Measurements from ENCODE around the gene HPCA.
"Not testable (repeated sequence)": the region's sequence is repeated elsewhere in the genome, so short reads cannot be mapped to it uniquely, and the experiment has no call there.

HPCA gene

DNA sequence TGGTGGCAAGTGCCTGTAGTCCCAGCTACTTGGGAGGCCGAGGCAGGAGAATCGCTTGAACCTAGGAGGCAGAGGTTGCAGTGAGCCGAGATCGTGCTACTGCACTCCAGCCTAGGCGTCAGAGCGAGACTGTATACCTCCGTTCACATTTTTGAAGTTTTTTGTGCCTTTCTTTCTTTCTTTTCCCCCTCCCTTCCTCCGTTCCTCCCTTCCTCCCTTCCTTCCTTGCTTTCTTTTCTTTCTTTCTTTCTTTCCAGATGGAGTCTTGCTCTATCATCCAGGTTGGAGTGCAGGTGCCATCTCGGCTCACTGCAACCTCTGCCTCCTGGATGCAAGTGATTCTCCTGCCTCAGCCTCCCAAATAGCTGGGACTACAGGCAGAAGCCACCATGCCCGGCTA is 19.3 kb downstream of the HPCA start:
- not testable (repeated sequence) for H3K4ac ChIP-seq (ENCODE audit: low read depth, low read length); H3K4me3 ChIP-seq (ENCODE audit: low read length); H3K18ac ChIP-seq (ENCODE audit: low read length); H4K5ac ChIP-seq (ENCODE audit: low read length); H3K79me1 ChIP-seq (ENCODE audit: low read length); H3K4me2 ChIP-seq (ENCODE audit: low read length); H3K56ac ChIP-seq (ENCODE audit: low read length); H3K4me1 ChIP-seq (ENCODE audit: control insufficient read depth, low read depth, low read length); H3K23ac ChIP-seq (ENCODE audit: low read length); H2AK5ac ChIP-seq (ENCODE audit: low read length); H2BK120ac ChIP-seq (ENCODE audit: low read depth, low read length); H3K9ac ChIP-seq (ENCODE audit: low read length); H3K27ac ChIP-seq (ENCODE audit: low read depth, low read length); H2BK5ac ChIP-seq (ENCODE audit: low read length); H3K79me2 ChIP-seq (ENCODE audit: control insufficient read depth, insufficient read depth, low read length); H4K8ac ChIP-seq (ENCODE audit: low read depth, low read length); H3K36me3 ChIP-seq (ENCODE audit: control insufficient read depth, insufficient read depth, low read length); H3K27me3 ChIP-seq (ENCODE audit: insufficient read depth, low read length, poor library complexity); DNase-seq; H2BK15ac ChIP-seq (replicated peaks; ENCODE audit: low read depth)
- no CpG with 5 or more reads among the region's 10 CpGs for WGBS (ENCODE audit: extremely low coverage, insufficient coverage, low lambda C conversion rate)

DNA sequence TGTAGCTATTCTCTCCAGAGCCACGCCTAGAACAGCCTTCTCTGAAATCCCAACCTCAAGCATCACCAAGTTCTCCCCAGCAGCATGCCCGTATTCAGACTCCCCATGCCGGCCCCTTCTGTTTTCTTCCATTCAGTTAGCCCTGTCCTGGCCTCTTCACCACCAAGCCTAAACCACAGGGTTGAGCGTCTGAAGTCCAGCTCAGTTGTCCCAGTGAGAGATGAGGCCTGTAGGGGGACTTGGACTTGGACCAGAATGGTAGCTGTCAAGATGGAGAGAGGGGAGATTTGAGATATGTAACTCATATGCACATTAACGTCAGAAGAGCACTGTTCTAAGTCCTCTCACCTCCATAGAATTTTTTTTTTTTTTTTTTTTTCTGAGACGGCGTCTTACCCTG is 20.4 kb downstream of the HPCA start:
- Histone ChIP-seq H3K4ac (ENCODE audit: low read depth, low read length) (no peak overlapping the region), H3K36me3 (ENCODE audit: control insufficient read depth, insufficient read depth, low read length) (no peaks in the 10 kb centered on the region), H3K4me3 (ENCODE audit: low read length) (no peak overlapping the region), H3K79me2 (ENCODE audit: control insufficient read depth, insufficient read depth, low read length) (no peaks in the 10 kb centered on the region), H2AK5ac (ENCODE audit: low read length) (no peak overlapping the region), H3K27me3 (ENCODE audit: insufficient read depth, low read length, poor library complexity) (no peaks in the 10 kb centered on the region), H4K5ac (ENCODE audit: low read length) (no peak overlapping the region), H2BK5ac (ENCODE audit: low read length) (no peak overlapping the region), H3K9ac (ENCODE audit: low read length) (no peak overlapping the region), H3K56ac (ENCODE audit: low read length) (no peak overlapping the region), H3K4me2 (ENCODE audit: low read length) (no peak overlapping the region), H3K18ac (ENCODE audit: low read length) (no peak overlapping the region), H2BK120ac (ENCODE audit: low read depth, low read length) (no peak overlapping the region), H3K79me1 (ENCODE audit: low read length) (no peaks in the 10 kb centered on the region), H4K8ac (ENCODE audit: low read depth, low read length) (no peak overlapping the region), H3K27ac (ENCODE audit: low read depth, low read length) (no peak overlapping the region), H3K4me1 (ENCODE audit: control insufficient read depth, low read depth, low read length) (no peaks in the 10 kb centered on the region), H3K23ac (ENCODE audit: low read length) (no peak overlapping the region), H2BK15ac (replicated peaks; ENCODE audit: low read depth) (no peak overlapping the region)
- WGBS (ENCODE audit: extremely low coverage, insufficient coverage, low lambda C conversion rate), result no CpG with 5 or more reads among the region's 7 CpGs
- DNase-seq, result no peak

DNA sequence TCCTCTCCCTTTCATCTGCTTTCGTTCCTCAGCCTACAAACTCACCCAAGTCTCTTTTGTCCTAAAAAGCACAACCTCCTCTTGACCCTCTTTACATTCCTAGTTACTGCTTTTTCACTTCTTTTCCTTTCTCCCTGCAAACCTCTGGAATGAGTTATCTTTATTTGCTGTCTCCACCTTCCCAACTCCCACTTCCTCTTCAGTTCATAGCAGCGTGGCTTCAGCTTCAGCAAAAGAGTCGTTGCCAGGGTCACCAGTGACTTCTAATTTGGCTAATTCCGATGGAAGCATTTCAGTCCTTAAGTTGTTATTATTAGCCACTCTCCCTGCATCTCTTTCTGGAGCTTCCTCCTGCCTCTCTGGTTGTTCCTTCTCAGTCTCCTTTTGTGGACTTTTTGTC is 21.1 kb downstream of the HPCA start:
- Histone ChIP-seq H2BK120ac (ENCODE audit: low read depth, low read length) (no peak overlapping the region), H3K4ac (ENCODE audit: low read depth, low read length) (no peak overlapping the region), H3K27me3 (ENCODE audit: insufficient read depth, low read length, poor library complexity) (no peaks in the 10 kb centered on the region), H3K4me1 (ENCODE audit: control insufficient read depth, low read depth, low read length) (no peaks in the 10 kb centered on the region), H3K4me3 (ENCODE audit: low read length) (no peak overlapping the region), H3K23ac (ENCODE audit: low read length) (no peak overlapping the region), H3K79me2 (ENCODE audit: control insufficient read depth, insufficient read depth, low read length) (no peaks in the 10 kb centered on the region), H3K18ac (ENCODE audit: low read length) (no peak overlapping the region), H2AK5ac (ENCODE audit: low read length) (no peak overlapping the region), H3K4me2 (ENCODE audit: low read length) (no peak overlapping the region), H2BK15ac (replicated peaks; ENCODE audit: low read depth) (no peak overlapping the region), H4K5ac (ENCODE audit: low read length) (no peak overlapping the region), H3K79me1 (ENCODE audit: low read length) (no peaks in the 10 kb centered on the region), H3K56ac (ENCODE audit: low read length) (no peak overlapping the region), H3K9ac (ENCODE audit: low read length) (no peak overlapping the region), H4K8ac (ENCODE audit: low read depth, low read length) (no peak overlapping the region), H2BK5ac (ENCODE audit: low read length) (no peak overlapping the region), H3K36me3 (ENCODE audit: control insufficient read depth, insufficient read depth, low read length) (no peaks in the 10 kb centered on the region), H3K27ac (ENCODE audit: low read depth, low read length) (no peak overlapping the region)
- no peak for DNase-seq
- no CpG with 5 or more reads among the region's 4 CpGs for WGBS (ENCODE audit: extremely low coverage, insufficient coverage, low lambda C conversion rate)

DNA sequence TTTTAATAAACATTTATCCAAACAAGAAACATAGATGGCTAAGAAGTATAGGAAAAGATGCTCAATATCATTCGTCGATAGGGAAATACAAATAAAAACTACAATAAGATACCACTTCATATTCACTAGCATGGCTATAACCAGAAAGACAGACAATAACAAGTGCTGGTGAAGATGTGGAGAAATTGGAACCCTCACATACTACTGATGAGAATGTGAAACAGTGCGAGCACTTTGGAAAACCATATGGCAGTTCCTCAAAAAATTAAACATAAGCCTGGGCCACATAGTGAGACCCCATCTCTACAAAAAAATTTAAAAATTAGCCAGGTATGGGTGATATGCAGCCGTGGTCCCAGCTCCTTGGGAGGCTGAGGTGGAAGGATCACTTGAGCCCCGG is 24.0 kb downstream of the HPCA start:
- H2BK5ac ChIP-seq (ENCODE audit: low read length), result no peak overlapping the region
- WGBS (ENCODE audit: extremely low coverage, insufficient coverage, low lambda C conversion rate), result no CpG with 5 or more reads among the region's 5 CpGs
- H3K79me1 ChIP-seq (ENCODE audit: low read length), result no peaks in the 10 kb centered on the region
- no peak overlapping the region for H3K4ac ChIP-seq (ENCODE audit: low read depth, low read length)
- no peaks in the 10 kb centered on the region for H3K79me2 ChIP-seq (ENCODE audit: control insufficient read depth, insufficient read depth, low read length)
- no peaks in the 10 kb centered on the region for H3K27me3 ChIP-seq (ENCODE audit: insufficient read depth, low read length, poor library complexity)
- H3K27ac ChIP-seq (ENCODE audit: low read depth, low read length), result no peak overlapping the region
- DNase-seq, result no peak
- no peak overlapping the region for H3K4me3 ChIP-seq (ENCODE audit: low read length)
- no peak overlapping the region for H2BK120ac ChIP-seq (ENCODE audit: low read depth, low read length)
- H3K9ac ChIP-seq (ENCODE audit: low read length), result no peak overlapping the region
- H3K4me2 ChIP-seq (ENCODE audit: low read length), result no peak overlapping the region
- H4K8ac ChIP-seq (ENCODE audit: low read depth, low read length), result no peak overlapping the region
- H4K5ac ChIP-seq (ENCODE audit: low read length), result no peak overlapping the region
- no peaks in the 10 kb centered on the region for H3K36me3 ChIP-seq (ENCODE audit: control insufficient read depth, insufficient read depth, low read length)
- no peak overlapping the region for H3K18ac ChIP-seq (ENCODE audit: low read length)
- H2AK5ac ChIP-seq (ENCODE audit: low read length), result no peak overlapping the region
- no peaks in the 10 kb centered on the region for H3K4me1 ChIP-seq (ENCODE audit: control insufficient read depth, low read depth, low read length)
- H2BK15ac ChIP-seq (replicated peaks; ENCODE audit: low read depth), result no peak overlapping the region
- H3K56ac ChIP-seq (ENCODE audit: low read length), result no peak overlapping the region
- H3K23ac ChIP-seq (ENCODE audit: low read length), result no peak overlapping the region

DNA sequence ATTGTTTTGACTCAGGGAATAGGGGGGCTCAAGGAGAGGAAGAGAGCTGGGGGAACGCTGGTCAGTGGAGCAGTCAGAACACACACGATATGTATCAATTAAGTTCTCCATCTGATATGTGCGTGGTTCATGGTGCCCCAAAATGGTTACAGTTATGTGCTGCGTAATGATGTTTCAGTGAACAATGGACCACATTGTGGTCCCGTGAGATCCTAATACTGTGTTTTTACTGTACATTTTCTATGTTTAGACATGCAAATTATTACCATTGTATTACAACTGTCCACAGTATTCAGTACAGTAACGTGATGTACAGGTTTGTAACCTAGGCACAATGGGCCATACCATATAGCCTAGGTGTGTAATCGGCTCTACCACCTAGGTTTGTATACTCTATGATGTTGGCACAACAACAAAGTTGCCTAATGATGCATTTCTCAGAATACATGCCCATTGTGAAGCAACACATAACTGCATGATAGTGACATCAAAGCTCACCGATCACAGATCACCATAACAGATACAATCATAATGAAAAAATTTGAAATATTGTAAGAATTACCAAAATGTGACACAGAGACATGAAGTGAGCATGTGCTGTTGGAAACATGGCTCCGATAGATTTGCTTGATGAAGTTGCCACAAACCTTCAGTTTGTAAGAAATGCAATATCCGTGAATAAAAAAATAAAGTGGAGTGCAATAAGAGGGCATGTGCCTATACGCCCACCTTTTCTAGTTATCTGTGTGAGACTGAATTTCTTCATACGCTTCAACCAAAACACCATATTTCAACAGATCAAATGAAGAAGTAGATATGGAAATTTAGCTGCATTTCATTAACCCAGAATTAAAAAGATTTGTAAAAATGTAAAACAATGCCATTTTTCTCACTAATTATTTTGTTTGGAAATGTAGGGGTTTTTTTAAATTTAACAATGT is 29.7 kb downstream of the HPCA start:
- Histone ChIP-seq H3K56ac (ENCODE audit: low read length) (no peak overlapping the region), H3K79me1 (ENCODE audit: low read length) (no peaks in the 10 kb centered on the region), H3K79me2 (ENCODE audit: control insufficient read depth, insufficient read depth, low read length) (no peaks in the 10 kb centered on the region), H3K27ac (ENCODE audit: low read depth, low read length) (no peak overlapping the region), H3K4me1 (ENCODE audit: control insufficient read depth, low read depth, low read length) (no peaks in the 10 kb centered on the region), H3K9ac (ENCODE audit: low read length) (no peak overlapping the region), H3K4ac (ENCODE audit: low read depth, low read length) (no peak overlapping the region), H4K8ac (ENCODE audit: low read depth, low read length) (no peak overlapping the region), H2BK120ac (ENCODE audit: low read depth, low read length) (no peak overlapping the region), H3K36me3 (ENCODE audit: control insufficient read depth, insufficient read depth, low read length) (no peaks in the 10 kb centered on the region), H3K18ac (ENCODE audit: low read length) (no peak overlapping the region), H4K5ac (ENCODE audit: low read length) (no peak overlapping the region), H3K23ac (ENCODE audit: low read length) (no peak overlapping the region), H2BK15ac (replicated peaks; ENCODE audit: low read depth) (no peak overlapping the region), H2AK5ac (ENCODE audit: low read length) (no peak overlapping the region), H3K4me2 (ENCODE audit: low read length) (no peak overlapping the region), H2BK5ac (ENCODE audit: low read length) (no peak overlapping the region), H3K27me3 (ENCODE audit: insufficient read depth, low read length, poor library complexity) (no peaks in the 10 kb centered on the region), H3K4me3 (ENCODE audit: low read length) (no peak overlapping the region)
- WGBS (ENCODE audit: extremely low coverage, insufficient coverage, low lambda C conversion rate), result no CpG with 5 or more reads among the region's 12 CpGs
- DNase-seq, result no peak

DNA sequence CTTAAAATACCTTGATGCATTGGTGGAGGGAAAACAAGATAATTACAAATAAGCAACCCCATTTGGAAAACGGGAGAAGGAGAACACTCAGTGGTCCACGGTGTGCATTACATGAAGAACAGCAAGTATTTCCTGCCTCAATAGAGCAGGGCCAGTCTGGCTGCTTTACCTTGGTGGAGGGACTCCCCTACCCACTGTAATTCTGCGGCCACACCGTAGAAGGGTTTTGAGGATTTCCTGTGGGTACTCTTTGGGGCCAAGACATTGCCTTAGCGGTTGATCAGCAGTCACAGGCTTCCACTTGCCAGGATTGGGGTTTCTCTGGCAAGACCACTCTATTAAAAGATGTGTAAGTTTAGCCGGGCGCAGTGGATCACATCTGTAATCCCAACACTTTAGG is 31.2 kb downstream of the HPCA start:
- Histone ChIP-seq H3K27ac (ENCODE audit: low read depth, low read length) (no peak overlapping the region), H2BK15ac (replicated peaks; ENCODE audit: low read depth) (no peak overlapping the region), H4K8ac (ENCODE audit: low read depth, low read length) (no peak overlapping the region)

More for the DNA sequence above, 31.2 kb downstream of the HPCA start:
- no peak for DNase-seq
- Histone ChIP-seq H3K79me1 (ENCODE audit: low read length) (no peaks in the 10 kb centered on the region), H2AK5ac (ENCODE audit: low read length) (no peak overlapping the region), H3K79me2 (ENCODE audit: control insufficient read depth, insufficient read depth, low read length) (no peaks in the 10 kb centered on the region), H3K56ac (ENCODE audit: low read length) (no peak overlapping the region), H3K4me2 (ENCODE audit: low read length) (no peak overlapping the region), H3K18ac (ENCODE audit: low read length) (no peak overlapping the region), H3K9ac (ENCODE audit: low read length) (no peak overlapping the region), H3K4me3 (ENCODE audit: low read length) (no peak overlapping the region), H3K23ac (ENCODE audit: low read length) (no peak overlapping the region), H3K27me3 (ENCODE audit: insufficient read depth, low read length, poor library complexity) (no peaks in the 10 kb centered on the region), H3K36me3 (ENCODE audit: control insufficient read depth, insufficient read depth, low read length) (no peaks in the 10 kb centered on the region), H3K4me1 (ENCODE audit: control insufficient read depth, low read depth, low read length) (no peaks in the 10 kb centered on the region), H2BK120ac (ENCODE audit: low read depth, low read length) (no peak overlapping the region), H4K5ac (ENCODE audit: low read length) (no peak overlapping the region), H3K4ac (ENCODE audit: low read depth, low read length) (no peak overlapping the region), H2BK5ac (ENCODE audit: low read length) (no peak overlapping the region)
- no CpG with 5 or more reads among the region's 7 CpGs for WGBS (ENCODE audit: extremely low coverage, insufficient coverage, low lambda C conversion rate)

Data from mesendoderm (in vitro differentiated cells).